ENCODE data around the gene MRPL23.

DNA sequence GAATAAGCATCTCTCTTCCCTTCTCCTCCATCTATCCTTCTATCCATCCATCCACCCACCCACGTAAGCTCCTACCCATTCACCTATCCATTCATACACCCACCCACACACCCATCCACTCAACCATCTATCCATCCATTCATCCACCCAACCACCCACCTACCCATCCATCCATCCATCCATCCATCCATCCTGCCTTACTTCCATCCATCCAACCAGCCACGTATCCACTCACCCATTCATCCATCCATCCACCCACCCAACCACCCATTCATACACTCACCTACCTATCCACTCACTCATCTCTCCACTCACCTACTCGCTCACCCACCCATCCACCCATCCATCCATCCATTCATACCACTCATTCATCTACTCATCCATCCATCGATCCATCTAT lies 14.5 kb upstream of the MRPL23 start:
- TF ChIP-seq, protein P1, sequence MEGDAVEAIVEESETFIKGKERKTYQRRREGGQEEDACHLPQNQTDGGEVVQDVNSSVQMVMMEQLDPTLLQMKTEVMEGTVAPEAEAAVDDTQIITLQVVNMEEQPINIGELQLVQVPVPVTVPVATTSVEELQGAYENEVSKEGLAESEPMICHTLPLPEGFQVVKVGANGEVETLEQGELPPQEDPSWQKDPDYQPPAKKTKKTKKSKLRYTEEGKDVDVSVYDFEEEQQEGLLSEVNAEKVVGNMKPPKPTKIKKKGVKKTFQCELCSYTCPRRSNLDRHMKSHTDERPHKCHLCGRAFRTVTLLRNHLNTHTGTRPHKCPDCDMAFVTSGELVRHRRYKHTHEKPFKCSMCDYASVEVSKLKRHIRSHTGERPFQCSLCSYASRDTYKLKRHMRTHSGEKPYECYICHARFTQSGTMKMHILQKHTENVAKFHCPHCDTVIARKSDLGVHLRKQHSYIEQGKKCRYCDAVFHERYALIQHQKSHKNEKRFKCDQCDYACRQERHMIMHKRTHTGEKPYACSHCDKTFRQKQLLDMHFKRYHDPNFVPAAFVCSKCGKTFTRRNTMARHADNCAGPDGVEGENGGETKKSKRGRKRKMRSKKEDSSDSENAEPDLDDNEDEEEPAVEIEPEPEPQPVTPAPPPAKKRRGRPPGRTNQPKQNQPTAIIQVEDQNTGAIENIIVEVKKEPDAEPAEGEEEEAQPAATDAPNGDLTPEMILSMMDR (IDR thresholded peaks at IDR 0.05; ENCODE audit: insufficient read depth, low read depth, low read length) = no peak
- no peak for TF ChIP-seq EZH2 (IDR thresholded peaks at IDR 0.05; ENCODE audit: insufficient read depth, low read length)

Measured in astrocyte (in vitro differentiated cells and primary cell).